Mesenchymal stem cell (in vitro differentiated cells and primary cell): Measurements from ENCODE around the gene LRRC52.
A peak's percentile ranks its signal among the peaks of the same experiment; 100 is the strongest.
"Not testable (repeated sequence)": the region's sequence is repeated elsewhere in the genome, so short reads cannot be mapped to it uniquely, and the experiment has no call there.

Experiments
- DNase-seq: peaks from one replicate; pipeline ENCODE4 v3.0.0-alpha.2; 2013
- H2AFZ ChIP-seq: one replicate; pipeline ENCODE4 v1.6.1; 2013; ENCODE audit warnings: low read depth, mild to moderate bottlenecking, control low read depth, inconsistent platforms, low read length, moderate library complexity
- H2AK5ac ChIP-seq: 2 replicates; pipeline ENCODE4 v1.6.1; 2013; ENCODE audit warnings: low read length, moderate library complexity, mild to moderate bottlenecking, inconsistent platforms; ENCODE audit not compliant: severe bottlenecking
- H2BK120ac ChIP-seq: one replicate; pipeline ENCODE4 v1.6.1; 2013; ENCODE audit warnings: low read depth, mild to moderate bottlenecking, inconsistent platforms, low read length, moderate library complexity
- H2BK12ac ChIP-seq, 2 experiments: one replicate each; pipeline ENCODE4 v1.6.1; 2013; ENCODE audit warnings: inconsistent platforms in 2 of 2, low read length in 2 of 2, mild to moderate bottlenecking in 2 of 2, moderate library complexity in 2 of 2, control low read depth in 1 of 2
- H2BK15ac ChIP-seq: one replicate; pipeline ENCODE4 v1.6.1; 2013; ENCODE audit warnings: mild to moderate bottlenecking, low read depth, inconsistent platforms; ENCODE audit not compliant: poor library complexity, severe bottlenecking
- H2BK5ac ChIP-seq: 2 replicates; pipeline ENCODE4 v1.6.1; 2013; ENCODE audit warnings: low read depth, mild to moderate bottlenecking, low read length, control low read depth, inconsistent platforms; ENCODE audit not compliant: poor library complexity, severe bottlenecking
- H3K14ac ChIP-seq, 2 experiments: one replicate each; pipeline ENCODE4 v1.6.1; 2013; ENCODE audit warnings: inconsistent platforms in 2 of 2, low read length in 2 of 2, control low read depth in 1 of 2, mild to moderate bottlenecking in 1 of 2, moderate library complexity in 1 of 2
- H3K18ac ChIP-seq, 2 experiments: one replicate each; pipeline ENCODE4 v1.6.1; 2013; ENCODE audit warnings: inconsistent platforms in 2 of 2, low read length in 2 of 2, control low read depth in 1 of 2, low read depth in 1 of 2, mild to moderate bottlenecking in 1 of 2
- H3K23ac ChIP-seq, 2 experiments: one replicate each; pipeline ENCODE4 v1.6.1; 2013; ENCODE audit warnings: inconsistent platforms in 2 of 2, low read length in 2 of 2, mild to moderate bottlenecking in 2 of 2, moderate library complexity in 2 of 2, control low read depth in 1 of 2
- H3K27ac ChIP-seq: 2 replicates; pipeline ENCODE4 v1.5.1; 2013; ENCODE audit warnings: mild to moderate bottlenecking, moderate library complexity, low read length, control low read depth, inconsistent platforms; ENCODE audit not compliant: poor library complexity, severe bottlenecking
- H3K27me3 ChIP-seq, 2 experiments: 2 replicates each; pipeline versions ENCODE4 v1.6.1 to v1.7.0; 2013; ENCODE audit warnings: low read length in 2 of 2, mild to moderate bottlenecking in 2 of 2, moderate library complexity in 2 of 2, control low read depth in 1 of 2, inconsistent platforms in 1 of 2; ENCODE audit not compliant: control insufficient read depth in 1 of 2, insufficient read depth in 1 of 2
- H3K36me3 ChIP-seq, 2 experiments: 2 replicates each; pipeline versions ENCODE4 v1.6.1 to v1.7.0; 2013; ENCODE audit warnings: low read length in 2 of 2, control low read depth in 1 of 2, inconsistent platforms in 1 of 2, low read depth in 1 of 2, mild to moderate bottlenecking in 1 of 2; ENCODE audit not compliant: insufficient read depth in 2 of 2, control insufficient read depth in 1 of 2
- H3K4ac ChIP-seq, 2 experiments: one replicate each; pipeline ENCODE4 v1.6.1; 2013; ENCODE audit warnings: inconsistent platforms in 2 of 2, low read length in 2 of 2, mild to moderate bottlenecking in 2 of 2, moderate library complexity in 2 of 2, control low read depth in 1 of 2, low read depth in 1 of 2
- H3K4me1 ChIP-seq: 2 replicates; pipeline ENCODE4 v1.6.1; 2013; ENCODE audit warnings: low read depth, low read length, control low read depth; ENCODE audit not compliant: control insufficient read depth, insufficient read depth
- H3K4me2 ChIP-seq: 2 replicates; pipeline ENCODE4 v1.6.1; 2013; ENCODE audit warnings: low read length, mild to moderate bottlenecking, inconsistent platforms; ENCODE audit not compliant: poor library complexity, severe bottlenecking
- H3K4me3 ChIP-seq, 2 experiments: 2 replicates each; pipeline versions ENCODE4 v1.5.1 to v1.7.0; 2013; ENCODE audit warnings: low read length in 2 of 2, mild to moderate bottlenecking in 2 of 2, control low read depth in 1 of 2, low read depth in 1 of 2; ENCODE audit not compliant: insufficient read depth in 1 of 2
- H3K79me1 ChIP-seq: replicated peaks from 2 replicates; pipeline ENCODE4 v1.6.1; 2013; ENCODE audit warnings: mild to moderate bottlenecking, control low read depth, low read length, inconsistent platforms; ENCODE audit not compliant: poor library complexity, severe bottlenecking
- H3K9ac ChIP-seq: 2 replicates; pipeline ENCODE4 v1.7.0; 2013; ENCODE audit warnings: mild to moderate bottlenecking, low read length, moderate library complexity
- H3K9me3 ChIP-seq: 2 replicates; pipeline ENCODE4 v1.7.0; 2013; ENCODE audit warnings: mild to moderate bottlenecking, low read length; ENCODE audit not compliant: control insufficient read depth
- H4K8ac ChIP-seq: one replicate; pipeline ENCODE4 v1.6.1; 2013; ENCODE audit warnings: inconsistent platforms, mild to moderate bottlenecking, low read length, moderate library complexity
- H4K91ac ChIP-seq: one replicate; pipeline ENCODE4 v1.6.1; 2013; ENCODE audit warnings: mild to moderate bottlenecking, low read length, inconsistent platforms
- WGBS: methylation state at CpG from one replicate; pipeline ENCODE4 v1.1.7; 2013; ENCODE audit warnings: mixed read lengths; 5-methylcytosine and 5-hydroxymethylcytosine counted together

Gene LRRC52

DNA sequence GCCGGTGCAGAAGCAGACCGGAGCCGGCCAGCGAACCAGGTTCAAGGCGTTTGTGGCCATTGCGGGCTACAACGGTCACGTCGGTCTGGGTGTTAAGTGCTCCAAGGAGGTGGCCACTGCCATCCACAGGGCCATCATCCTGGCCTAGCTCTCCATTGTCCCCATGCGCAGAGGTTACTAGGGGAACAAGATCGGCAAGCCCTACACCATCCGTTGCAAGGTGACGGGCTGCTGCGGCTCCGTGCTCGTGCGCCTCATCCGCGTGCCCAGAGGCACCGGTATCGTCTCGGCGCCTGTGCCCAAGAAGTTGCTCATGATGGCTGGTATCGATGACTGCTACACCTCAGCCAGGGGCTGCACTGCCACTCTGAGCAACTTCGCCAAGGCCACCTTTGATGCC lies 38.1 kb downstream of the LRRC52 start:
- Histone ChIP-seq H3K14ac (no peak overlapping the region), H3K9ac (no peak overlapping the region), H3K4me3 (no peak overlapping the region), H3K36me3 (no peaks in the 10 kb centered on the region), H3K4me1 (peaks cover 10% of the 10 kb centered on the region), H3K27me3 (peaks cover 3 to 10% of the 10 kb centered on the region in 2 experiments), H2AK5ac (peak overlapping the region; percentile 67), H3K23ac (no peak overlapping the region), H2BK120ac (no peak overlapping the region), H2BK15ac (no peak overlapping the region), H3K4me2 (no peak overlapping the region), H4K91ac (no peak overlapping the region), H2BK12ac (no peak overlapping the region), H3K9me3 (no peaks in the 10 kb centered on the region), H3K79me1 (no peaks in the 10 kb centered on the region), H4K8ac (no peak overlapping the region), H2BK5ac (no peak overlapping the region), H3K27ac (no peak overlapping the region), H2AFZ (no peak overlapping the region), H3K18ac (no peak overlapping the region), H3K4ac (no peak overlapping the region)
- no peak for DNase-seq
- 97% methylated on average over 25 of the region's 25 CpGs for WGBS

DNA sequence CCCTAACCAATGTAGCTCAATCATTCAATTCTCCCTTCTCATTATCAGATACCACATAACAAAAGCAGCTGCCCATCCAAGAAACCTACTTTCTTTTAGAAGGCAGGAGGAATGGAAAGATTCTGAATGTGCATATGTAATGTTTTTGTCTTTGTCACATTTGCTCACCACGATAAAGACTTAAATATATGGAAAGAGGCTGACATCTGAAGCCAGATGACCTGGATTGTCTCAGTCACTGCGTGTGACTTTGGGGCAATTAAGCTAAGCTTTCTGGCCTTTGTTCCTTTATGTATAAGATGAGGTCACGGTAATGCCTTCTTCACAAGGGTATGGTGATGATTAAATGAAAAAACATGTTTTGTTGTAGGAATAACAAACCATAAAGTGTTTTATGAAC lies 42.6 kb downstream of the LRRC52 start:
- Histone ChIP-seq H3K27me3 (peaks cover 25 to 39% of the 10 kb centered on the region in 2 experiments), H3K23ac (no peak overlapping the region), H3K36me3 (no peaks in the 10 kb centered on the region), H3K14ac (no peak overlapping the region), H2BK5ac (no peak overlapping the region), H3K9ac (no peak overlapping the region), H2BK15ac (no peak overlapping the region), H3K18ac (no peak overlapping the region), H3K4me2 (no peak overlapping the region), H3K4me3 (no peak overlapping the region), H2AK5ac (no peak overlapping the region), H3K79me1 (no peaks in the 10 kb centered on the region), H2AFZ (no peak overlapping the region), H4K8ac (no peak overlapping the region), H3K27ac (no peak overlapping the region), H2BK12ac (no peak overlapping the region), H3K9me3 (no peaks in the 10 kb centered on the region), H2BK120ac (no peak overlapping the region), H3K4ac (no peak overlapping the region), H4K91ac (no peak overlapping the region), H3K4me1 (peaks cover 2% of the 10 kb centered on the region)
- DNase-seq, result no peak
- WGBS, result 44% methylated on average over 2 of the region's 3 CpGs

DNA sequence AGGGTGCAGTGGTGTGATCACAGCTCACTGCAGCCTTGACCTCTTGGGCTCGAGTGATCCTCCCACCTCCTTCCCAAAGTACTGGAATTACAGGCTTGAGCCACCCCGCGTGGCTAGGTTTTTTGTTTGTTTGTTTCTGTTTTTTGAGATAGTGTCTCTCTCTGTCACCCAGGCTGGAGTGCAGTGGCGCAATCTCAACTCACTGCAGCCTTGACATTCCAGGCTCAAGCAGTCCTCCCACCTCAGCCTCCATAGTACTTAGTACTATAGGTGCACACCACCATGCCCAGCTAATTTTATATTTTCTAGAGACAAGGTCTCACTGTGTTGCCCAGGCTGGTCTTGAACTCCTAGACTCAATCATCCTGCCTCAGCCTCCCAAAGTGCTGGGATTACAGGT lies 47.6 kb downstream of the LRRC52 start:
- 97% methylated on average over 2 of the region's 4 CpGs for WGBS
- H3K9ac ChIP-seq, H3K9me3 ChIP-seq, H2AFZ ChIP-seq, H3K4me2 ChIP-seq, H3K79me1 ChIP-seq, H2AK5ac ChIP-seq, H3K23ac ChIP-seq, H2BK15ac ChIP-seq, H2BK12ac ChIP-seq, H2BK120ac ChIP-seq, H2BK5ac ChIP-seq, H4K8ac ChIP-seq, H3K4ac ChIP-seq, H4K91ac ChIP-seq, DNase-seq, H3K14ac ChIP-seq, H3K18ac ChIP-seq, H3K4me1 ChIP-seq, H3K4me3 ChIP-seq, H3K36me3 ChIP-seq, H3K27ac ChIP-seq: not testable (repeated sequence)
- H3K27me3 ChIP-seq, result peaks cover 43 to 65% of the 10 kb centered on the region in 2 experiments

DNA sequence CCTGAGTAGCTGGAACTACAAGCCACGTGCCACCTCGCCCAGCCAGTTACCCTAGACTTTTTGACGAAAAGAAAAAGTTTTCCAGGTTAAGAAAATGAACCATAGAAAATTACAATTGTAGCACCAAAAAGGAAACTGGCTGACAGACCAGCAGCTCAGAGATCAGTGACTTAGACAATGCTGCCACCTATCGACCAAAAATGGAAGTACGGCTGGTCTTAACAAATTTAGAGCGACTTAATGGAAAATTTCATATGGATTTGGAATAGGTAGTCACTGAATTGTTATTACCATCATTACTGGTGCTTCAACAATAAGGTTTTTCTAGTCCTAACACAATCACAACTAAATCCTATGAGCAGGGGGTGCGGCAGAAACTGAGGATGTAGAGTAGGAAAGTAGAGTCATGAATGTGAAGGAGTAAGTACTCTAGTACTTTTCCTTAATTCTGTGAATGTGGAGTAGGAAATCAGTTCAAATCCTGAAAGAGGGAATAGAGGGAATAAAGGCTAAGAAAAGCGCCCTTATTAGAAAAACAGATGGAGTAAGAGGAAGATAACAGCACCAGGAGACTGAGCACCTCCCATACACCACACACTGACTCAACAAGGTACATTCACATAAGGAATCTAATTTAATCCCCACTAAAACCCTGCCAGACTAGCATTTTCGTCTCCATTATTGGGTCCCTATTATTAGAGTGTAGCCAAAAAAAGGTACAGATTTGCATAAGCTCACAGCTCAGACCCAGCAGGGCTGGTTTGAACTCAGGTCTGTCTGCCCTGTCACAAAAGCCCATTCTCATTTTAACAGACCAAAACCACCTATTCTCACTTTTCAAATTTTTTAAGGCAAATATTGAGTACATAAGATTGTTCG lies 49.4 kb downstream of the LRRC52 start:
- H2AFZ ChIP-seq, result no peak overlapping the region
- WGBS, result 4% methylated on average over 7 of the region's 10 CpGs
- no peak overlapping the region for H2BK5ac ChIP-seq
- no peaks in the 10 kb centered on the region for H3K79me1 ChIP-seq
- peak; percentile 76 for DNase-seq
- no peaks in the 10 kb centered on the region for H3K36me3 ChIP-seq
- no peak overlapping the region for H3K4me2 ChIP-seq
- H3K4me3 ChIP-seq, result no peak overlapping the region
- H4K91ac ChIP-seq, result no peak overlapping the region
- no peak overlapping the region for H2BK12ac ChIP-seq
- no peak overlapping the region for H4K8ac ChIP-seq
- peak overlapping the region; percentile 4 for H3K9ac ChIP-seq
- H2BK120ac ChIP-seq, result no peak overlapping the region
- H3K27me3 ChIP-seq, result peaks cover 39 to 55% of the 10 kb centered on the region in 2 experiments
- H3K9me3 ChIP-seq, result no peaks in the 10 kb centered on the region
- no peak overlapping the region for H2BK15ac ChIP-seq
- no peak overlapping the region for H3K4ac ChIP-seq
- no peak overlapping the region for H3K18ac ChIP-seq
- H3K14ac ChIP-seq, result no peak overlapping the region
- no peak overlapping the region for H3K23ac ChIP-seq
- no peak overlapping the region for H2AK5ac ChIP-seq
- H3K4me1 ChIP-seq, result no peaks in the 10 kb centered on the region
- H3K27ac ChIP-seq, result no peak overlapping the region
